Right ventricle myocardium inferior (tissue), 1 donor: ENCODE results near the gene HOXC6. TPM values are rescaled to one million over a fixed set of nuclear protein-coding genes. Genes with fewer than 3 reads are reported as not detected.
"Not testable (repeated sequence)": the region's sequence is repeated elsewhere in the genome, so short reads cannot be mapped to it uniquely, and the experiment has no call there.

Source experiments
- ATAC-seq: fragments of 200-7000 bp; cut with Tn5 transposase; one replicate; pipeline ENCODE4 v1.9.1; 2020; ENCODE audit warnings: mild to moderate bottlenecking, moderate library complexity
- DNase-seq: peaks from one replicate; pipeline ENCODE4 v3.0.0; 2021; ENCODE audit errors: missing footprints
- intact Hi-C: fragments of 100-400 bp; cut with DNase I; formaldehyde crosslinking; loops from one replicate; pipeline ENCODE4 v1.11.0; 2022
- total RNA-seq: library from RNA; stranded (reverse); fragmentation: NEBNext Ultra II Directional; extraction: Animal tissue kit (Norgen Biotek cat#: 25700); gene quantifications from one replicate; pipeline ENCODE4 v1.2.1, GENCODE V29; 2021
- donor health status: DM: no; HTN: yes; CAD: no; lungs with severe emphysema.

Gene HOXC6
- total RNA-seq, 1 donor from 2014 or later, result 0.41 TPM

DNA sequence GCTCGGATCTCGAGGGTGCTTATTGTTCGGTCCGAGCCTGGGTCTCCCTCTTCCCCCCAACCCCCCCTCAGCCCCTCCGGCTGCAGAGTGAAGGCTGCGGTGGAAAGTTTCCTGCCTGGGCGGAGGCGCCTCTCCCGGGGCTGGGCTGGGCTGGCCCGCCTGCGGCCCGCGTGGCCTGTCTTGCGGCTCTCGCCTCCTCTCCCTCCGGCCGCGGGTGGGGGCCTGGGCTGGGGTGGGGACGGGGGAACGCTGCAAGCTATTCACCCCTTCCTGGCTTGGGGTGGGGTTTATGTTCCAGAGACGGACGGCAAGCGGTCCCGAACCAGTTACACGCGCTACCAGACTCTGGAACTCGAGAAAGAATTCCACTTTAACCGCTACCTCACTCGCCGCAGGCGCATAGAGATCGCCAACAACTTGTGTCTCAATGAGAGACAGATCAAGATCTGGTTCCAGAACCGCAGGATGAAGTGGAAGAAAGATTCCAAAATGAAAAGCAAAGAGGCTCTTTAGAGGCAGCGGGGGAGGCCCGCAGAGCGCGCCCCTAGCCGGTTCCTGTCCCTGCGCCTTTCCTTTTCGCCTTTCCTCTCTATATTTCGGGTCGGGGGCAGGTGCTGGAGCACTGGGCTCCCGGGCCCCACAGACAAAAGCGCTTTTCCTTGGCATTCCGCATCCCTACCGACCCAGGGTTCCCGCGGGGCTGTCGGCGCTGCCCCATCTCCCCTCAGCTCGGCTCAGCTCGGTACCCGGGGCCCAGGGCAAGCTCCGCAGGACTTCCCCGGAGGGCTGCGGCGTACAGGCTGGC, 5.9 kb downstream of the HOXC6 start:
- DNase-seq, result no peak
- ATAC-seq, result no peak
- intact Hi-C loops, result no loop called here

DNA sequence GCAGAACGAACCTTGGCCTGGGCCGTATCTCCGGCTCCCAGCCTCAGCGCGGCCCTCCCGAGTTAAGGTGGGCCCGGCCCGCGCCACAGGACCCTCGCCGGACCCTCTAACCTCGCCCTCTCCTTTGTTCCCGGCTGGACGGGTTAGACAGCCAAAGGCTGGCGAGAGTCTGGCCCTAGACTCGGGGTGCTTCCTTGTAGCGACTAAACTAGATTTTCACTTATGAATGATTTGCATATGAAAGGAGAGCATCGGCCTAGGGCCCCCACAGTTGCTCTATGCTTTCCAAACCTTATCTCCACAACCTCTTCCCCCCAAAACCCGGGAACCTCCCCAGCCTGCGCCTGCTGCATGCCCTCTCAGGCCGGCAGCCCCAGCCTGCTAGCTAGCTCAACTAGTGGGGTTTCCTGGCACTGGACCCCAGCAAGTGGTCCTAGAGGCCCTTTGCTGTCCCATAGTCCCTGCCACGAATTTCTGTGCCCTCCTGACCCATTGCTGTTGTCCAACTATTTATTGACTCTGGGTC, 6.6 kb downstream of the HOXC6 start:
- intact Hi-C loops, result no loop called here
- no peak for ATAC-seq
- no peak for DNase-seq

DNA sequence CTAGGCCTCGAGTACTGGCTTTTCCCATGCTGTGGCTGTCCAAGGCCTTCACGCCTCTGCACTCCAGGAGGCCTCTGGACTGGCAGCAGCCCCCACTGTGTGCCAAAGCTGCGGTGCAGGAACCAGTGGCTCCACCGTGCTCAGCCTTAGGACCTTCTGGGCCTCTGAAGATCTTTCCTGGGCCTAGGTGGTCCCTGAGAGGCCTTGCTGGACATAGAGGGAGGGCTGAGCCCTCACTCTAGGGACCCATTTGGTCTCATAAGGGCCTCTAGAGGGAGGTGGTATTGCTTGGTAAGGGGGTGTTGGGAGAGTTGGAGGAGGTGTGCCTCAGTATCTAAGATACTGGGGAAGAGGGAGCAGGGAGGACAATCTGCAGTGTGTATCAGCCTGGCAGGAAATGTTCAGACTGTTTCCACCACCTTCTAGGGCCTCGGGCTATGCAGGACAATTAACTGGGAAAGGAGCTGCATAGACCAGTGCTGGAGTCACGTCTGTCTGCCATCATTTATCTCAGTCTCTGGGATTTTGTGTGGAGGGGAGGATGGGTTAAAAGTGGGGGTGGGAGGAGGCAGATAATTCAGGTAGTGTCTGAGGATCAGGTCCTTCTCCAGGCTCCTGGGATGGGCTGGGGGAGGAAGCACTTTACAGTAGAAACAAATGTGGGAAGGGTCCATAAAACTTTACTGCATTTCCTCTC, 7.5 kb downstream of the HOXC6 start:
- intact Hi-C loops, result no loop called here
- DNase-seq (no peak), ATAC-seq (no peak)

DNA sequence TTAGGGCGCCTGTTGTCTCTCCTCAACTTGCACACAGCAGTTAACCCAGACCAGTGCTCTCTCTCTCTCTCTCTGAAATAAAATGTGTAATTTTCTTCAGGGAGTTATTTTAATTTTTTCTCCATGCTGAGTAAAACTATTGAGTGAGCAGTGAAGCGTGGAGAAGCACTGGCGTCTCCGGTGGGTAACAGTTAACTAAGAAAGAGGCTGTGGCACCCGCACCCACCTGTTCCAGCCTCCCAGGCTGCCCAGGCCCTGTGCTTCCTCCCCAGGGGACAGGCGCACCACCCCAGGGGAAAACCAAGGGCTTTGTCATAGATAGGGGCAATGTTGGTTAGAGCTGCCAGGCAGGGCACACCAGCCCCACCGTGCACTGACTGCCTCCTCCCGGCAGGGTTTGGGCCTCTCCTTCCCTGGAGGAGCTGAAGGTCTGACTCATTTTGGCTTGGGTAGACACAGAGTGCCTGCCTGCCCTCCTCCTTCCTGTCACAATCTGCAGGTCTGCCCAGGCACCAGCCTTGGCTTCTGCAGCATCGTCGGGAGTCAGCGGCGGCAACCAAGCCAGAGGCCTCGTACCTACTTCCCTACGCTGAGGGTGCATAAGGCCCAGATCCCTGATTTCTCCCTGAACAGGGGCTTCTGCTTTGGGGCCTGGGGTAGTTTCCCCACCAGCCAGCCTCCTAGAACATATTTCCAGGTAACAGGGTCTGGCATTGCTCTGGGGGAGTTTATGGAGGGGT, 8.6 kb downstream of the HOXC6 start:
- ATAC-seq, result no peak
- DNase-seq, result no peak
- intact Hi-C loops, result no loop called here

DNA sequence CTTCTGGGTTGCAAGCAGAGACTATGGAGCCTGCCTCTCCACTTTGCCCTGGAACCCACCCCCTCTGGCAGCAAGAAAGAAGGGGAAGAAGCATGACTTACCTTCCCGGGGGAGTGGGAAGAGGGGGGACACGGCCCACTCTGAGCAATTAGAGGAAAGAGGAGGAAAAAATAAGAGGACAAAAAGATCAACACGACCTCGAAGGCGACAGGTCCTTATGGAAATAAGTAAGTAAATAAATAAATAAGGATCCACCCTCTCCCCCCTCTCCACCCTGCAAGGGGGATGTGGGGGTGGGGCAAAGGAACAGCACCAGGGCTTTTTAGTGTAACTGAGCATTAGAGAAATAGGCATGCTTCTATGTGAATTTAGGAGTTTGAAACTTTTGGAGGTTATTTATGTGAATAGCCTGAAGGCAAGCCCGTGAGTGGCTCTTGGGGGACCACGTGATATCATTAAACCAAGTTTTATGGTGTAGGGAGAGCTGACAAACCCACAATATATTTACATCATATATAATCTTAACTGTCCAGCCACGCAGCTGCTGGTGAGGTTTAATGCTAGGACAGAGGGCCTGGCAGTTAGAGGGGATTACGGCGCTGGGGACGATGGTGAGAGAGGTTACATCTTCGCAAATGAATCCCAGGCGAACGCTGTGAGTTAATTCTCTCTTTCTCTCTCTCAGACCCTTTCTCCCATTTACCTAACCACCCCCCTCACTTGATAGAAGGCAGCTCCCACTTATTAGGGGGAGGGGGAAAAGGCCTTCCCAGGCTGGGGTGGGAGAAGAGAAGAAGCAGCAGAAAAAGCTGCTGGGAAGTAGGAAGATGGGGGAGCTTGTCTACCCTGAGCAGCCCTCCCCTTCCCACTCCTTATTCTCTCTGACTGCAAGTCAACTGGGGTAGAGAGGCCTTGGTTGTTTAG, 9.4 kb downstream of the HOXC6 start:
- no peak for ATAC-seq
- no peak for DNase-seq
- intact Hi-C loops, result no loop called here

DNA sequence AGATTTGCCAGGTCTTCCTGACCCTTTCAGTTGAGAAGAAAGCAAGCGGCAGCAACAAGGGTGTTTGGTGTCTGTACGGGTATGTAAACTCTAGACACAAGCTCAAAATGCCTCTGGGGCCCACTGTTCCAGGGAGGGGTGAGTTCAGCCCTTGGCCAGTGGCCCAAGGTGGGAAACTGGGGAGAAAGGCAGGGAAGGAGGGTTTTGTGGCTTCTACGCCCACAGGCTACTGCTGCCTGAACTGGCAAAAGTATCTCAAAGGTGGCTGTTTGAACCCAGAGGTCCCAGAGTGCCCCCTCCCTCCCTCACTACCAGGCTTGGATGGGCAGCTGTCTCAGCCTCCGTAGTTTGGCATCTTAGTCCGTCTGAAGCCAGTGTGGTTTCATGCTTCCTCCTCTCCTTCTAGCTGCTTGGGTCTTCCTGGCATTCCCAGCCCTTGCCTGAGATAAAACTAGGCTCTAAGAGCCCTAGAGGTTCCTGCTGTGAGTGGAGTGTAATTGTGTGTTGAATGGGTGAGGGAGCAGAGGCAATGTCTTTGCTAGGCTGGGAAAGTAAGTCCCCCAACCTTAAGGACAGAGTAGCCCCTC, 10.1 kb downstream of the HOXC6 start:
- intact Hi-C loops, result no loop called here
- no peak for DNase-seq
- no peak for ATAC-seq

DNA sequence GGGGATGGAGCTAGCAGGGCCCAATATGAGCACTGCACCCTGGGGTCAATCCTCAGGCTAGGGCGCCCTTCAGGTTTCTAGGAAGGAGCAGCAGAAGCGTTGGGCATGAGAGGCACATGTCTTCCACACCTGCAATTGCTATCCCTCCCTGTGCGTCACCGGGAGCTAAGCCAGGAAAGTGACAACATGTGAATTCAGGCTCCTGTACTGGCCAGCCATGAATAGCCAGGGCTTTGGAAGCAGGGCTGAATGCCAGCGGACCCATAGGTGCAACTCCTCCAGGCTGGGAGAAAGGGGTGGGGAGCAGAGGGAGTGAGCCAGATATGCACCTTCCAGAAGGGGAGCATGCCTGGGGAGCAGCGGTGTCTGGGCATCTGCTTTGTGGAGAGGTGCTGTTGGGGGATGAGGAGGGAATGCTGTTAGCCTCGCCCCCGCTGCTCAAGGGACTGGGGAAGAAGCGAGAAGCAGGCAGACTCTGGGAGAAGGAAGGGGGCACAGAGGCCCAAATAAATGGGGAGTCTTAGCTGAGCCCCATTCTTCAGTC, 10.7 kb downstream of the HOXC6 start:
- DNase-seq (no peak), ATAC-seq (no peak)
- intact Hi-C loops, result no loop called here

DNA sequence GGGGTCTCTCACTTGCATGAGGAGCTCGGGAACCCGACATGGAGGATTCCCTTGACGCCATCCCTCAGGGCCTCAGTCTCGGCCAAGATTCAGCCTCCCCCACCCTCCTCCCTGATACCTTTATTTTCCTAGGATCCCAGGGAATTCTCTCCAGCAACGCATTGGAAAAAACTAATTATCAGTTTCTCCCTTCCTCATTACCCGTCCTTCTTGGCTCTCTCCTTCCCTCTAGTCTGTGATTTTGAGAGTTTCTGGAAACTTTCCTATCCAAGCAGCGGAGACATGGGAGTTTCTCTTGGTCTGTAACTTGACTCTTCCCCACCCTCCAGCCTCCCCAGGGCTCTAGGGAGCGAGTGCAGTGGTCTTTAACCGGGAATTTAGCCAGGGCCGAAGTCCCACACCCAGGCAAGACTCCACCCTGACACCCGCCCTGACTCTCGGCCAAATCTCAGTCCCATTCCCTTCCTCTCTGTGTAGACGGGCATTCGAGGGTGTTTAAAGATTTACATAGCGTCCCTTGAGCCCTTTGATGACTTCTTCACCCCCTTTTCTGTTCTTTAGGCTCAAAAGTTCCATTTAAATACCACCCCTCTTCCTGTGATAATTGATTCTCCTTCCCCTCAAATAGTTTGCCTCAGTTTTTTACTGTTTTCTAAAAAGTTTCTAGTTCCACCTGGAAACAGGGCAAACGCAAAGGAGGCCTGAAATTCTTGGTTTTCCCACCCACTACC, 11.3 kb downstream of the HOXC6 start:
- ATAC-seq (peak; percentile 33), DNase-seq (no peak)
- intact Hi-C loops, result no loop called here

DNA sequence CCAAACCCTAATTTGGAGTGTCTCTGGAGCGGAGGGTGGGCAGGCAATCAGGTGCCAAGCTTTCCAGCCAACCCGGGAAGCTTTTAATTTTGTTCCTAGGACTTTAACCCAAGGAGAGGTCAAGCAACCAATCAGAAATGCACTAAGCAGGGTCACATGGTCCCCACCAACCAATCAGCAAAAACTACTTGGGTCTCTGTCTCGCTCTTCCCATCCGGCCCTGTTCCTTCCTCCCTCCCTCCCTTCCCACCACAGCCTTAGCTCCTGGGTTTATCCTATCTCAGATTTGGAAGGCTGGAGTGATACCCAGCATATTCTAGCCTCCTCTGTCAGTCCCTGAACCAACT, 11.9 kb downstream of the HOXC6 start:
- ATAC-seq, result no peak
- intact Hi-C loops, result no loop called here

DNA sequence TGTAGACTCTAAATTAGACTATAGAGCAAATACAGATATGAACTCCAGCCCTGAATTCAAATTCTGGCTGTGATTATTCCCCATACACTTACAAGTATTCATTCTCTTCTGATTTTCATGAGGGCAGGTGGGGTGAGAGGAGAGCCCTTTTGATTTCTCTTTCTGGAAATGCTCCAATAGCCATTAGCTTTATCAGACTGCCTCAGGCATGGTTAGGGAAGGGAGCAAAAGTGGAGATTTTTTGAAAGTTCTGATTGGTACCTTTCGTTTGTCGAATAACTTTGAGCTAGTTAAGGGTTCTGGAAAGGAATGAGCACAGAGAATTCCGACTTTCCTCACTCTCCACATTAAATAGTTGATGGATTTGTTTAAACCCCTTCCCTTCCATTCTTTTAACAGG, 12.4 kb downstream of the HOXC6 start:
- intact Hi-C loops, result no loop called here
- ATAC-seq (no peak), DNase-seq (no peak)

More for the DNA sequence above, 11.9 kb downstream of the HOXC6 start:
- no peak for DNase-seq

DNA sequence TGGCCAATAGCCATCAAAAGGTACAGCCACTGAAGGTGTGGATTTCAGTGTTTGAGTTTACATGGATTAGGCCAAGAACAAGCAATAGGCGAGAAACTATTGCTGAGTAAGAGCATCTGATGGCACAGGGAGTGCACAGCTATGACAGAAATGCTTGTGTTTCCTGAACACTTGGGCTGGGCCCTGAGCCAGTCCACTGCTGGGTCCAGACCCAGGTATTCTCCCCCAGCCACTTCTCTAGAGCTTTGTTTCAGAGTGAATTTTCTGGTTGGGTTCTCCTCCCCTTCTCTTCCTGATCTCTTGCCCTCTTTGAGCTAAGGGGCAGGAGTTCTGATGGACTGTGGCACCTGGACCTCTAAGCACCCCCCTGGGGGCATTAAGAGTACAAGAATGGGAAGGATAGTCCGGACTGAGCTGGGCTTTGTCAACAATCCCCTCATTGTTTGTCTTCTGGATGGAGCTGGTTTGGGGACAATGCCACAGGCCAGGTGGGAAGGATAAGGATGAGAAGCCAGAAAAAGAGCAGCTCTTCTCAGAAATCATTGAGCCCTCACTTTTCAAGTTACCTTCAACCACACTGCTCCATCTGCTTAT, 13.0 kb downstream of the HOXC6 start:
- no peak for DNase-seq
- no peak for ATAC-seq
- intact Hi-C loops, result no loop called here

DNA sequence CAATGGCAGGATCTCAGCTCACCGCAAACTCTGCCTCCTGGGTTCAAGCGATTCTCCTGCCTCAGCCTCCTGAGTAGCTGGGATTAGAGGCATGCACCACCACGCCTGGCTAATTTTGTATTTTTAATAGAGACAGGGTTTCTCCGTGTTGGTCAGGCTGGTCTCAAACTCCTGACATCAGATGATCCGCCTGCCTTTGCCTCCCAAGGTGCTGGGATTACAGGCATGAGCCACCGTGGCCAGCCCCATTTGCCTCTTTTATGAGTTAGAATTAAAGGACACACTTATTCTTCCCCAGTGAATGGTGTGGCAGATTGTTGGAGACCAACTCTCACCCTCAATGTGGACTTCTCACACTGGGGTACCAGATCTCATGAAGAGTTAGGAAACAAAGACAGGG, 13.8 kb downstream of the HOXC6 start:
- intact Hi-C loops, DNase-seq, ATAC-seq: not testable (repeated sequence)

DNA sequence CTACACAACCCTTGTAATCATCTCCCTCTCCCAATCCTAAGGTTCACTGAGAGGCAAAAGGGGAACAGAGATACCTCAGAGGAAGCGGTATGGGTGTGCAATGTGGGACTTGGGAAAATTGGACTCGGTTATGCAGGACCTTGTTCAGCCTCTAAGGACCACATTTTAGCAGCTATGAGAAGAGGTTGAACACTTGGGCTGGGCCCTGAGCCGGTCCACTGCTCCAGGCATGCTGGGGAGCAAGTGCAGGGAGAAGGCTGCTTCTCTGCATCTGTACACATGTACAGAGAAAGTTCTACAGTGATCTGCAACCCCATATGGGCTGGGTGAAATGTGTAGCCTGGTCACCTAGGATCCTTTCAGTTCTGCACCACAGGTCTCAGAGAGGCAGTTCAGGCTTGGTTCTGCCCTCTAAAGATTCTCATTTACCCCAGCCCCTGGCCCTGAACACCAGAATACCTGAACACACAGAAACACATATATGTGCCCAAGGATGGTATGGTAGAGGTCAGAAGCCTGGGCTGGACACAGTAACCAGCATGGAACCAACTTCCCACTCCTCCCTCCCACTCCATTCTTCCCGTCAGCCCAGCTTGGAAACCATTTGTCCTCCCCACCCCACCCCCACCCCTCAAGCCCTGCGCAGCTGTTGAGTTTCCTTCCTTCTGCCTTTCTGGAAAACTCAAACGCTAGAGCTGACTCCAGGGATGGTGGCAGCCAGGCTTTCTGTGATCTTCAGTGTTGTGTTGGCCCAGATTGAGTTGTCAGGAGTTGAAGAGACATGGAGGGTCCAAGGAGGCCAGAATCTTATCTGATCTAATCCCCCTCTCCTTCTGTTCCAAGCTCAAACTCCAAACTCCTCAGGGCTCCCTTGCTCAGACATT, 15.0 kb downstream of the HOXC6 start:
- intact Hi-C loops, result no loop called here
- DNase-seq (no peak), ATAC-seq (no peak)

DNA sequence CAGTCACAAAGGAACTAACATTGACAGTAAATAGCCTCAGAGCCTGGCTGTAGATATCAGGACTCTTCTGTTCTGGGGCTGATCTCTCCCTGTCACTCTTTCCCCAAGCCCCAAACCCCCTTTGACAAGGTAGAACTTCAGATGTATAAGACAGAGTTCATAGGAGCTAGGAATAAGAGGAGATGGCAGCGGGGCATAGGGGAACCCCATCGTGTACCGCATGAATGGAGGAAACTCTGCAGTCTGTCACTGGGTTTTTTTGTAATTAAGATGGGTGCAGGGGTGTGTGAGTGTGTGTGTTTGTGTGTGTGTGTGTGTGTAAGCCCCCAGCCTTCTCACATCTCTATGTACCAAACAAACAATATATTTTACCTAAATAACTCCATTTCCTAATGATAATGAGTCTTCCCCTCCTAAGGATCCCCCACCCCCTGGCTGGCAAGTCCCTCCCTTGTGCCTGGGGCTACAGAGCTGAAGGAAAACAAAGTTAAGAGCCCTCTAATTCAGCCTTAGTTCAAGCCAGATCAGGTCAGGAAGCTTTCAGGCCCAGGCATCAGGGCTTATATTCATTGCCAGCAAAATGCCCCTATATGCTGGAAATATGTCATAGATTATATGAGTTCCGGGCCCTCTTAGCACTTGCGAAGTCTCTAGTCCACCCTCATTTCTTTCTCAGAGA, 16.3 kb downstream of the HOXC6 start:
- DNase-seq, result no peak
- ATAC-seq, result no peak
- intact Hi-C loops, result no loop called here

DNA sequence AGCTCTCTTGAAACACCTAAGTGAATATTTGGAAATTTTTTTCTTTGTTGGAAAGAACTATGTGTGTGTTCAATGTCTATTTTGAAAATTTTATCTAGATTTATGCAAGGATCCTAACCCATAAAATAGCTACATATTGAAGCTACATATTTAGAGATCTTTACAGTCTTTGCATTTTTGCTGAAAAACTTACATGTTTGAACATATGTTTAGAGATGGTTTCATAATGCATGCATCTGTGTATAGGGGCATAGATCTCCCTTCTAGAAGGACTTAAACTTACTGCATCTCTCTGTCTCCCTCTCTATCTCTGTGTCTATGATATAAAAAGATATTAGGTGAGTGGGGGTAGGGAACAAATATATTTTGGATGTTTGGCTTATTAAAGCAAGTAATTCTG, 17.2 kb downstream of the HOXC6 start:
- intact Hi-C loops, result no loop called here
- DNase-seq (no peak), ATAC-seq (no peak)
